ENCODE results near the gene CAPNS1. TPM values are rescaled to one million over a fixed set of nuclear protein-coding genes. Genes with fewer than 3 reads are reported as not detected.
"Not testable (repeated sequence)": the region's sequence is repeated elsewhere in the genome, so short reads cannot be mapped to it uniquely, and the experiment has no call there.

Gene CAPNS1
- total RNA-seq, 4 donors from 2014 or later: 153 to 179 (median 166) TPM

DNA sequence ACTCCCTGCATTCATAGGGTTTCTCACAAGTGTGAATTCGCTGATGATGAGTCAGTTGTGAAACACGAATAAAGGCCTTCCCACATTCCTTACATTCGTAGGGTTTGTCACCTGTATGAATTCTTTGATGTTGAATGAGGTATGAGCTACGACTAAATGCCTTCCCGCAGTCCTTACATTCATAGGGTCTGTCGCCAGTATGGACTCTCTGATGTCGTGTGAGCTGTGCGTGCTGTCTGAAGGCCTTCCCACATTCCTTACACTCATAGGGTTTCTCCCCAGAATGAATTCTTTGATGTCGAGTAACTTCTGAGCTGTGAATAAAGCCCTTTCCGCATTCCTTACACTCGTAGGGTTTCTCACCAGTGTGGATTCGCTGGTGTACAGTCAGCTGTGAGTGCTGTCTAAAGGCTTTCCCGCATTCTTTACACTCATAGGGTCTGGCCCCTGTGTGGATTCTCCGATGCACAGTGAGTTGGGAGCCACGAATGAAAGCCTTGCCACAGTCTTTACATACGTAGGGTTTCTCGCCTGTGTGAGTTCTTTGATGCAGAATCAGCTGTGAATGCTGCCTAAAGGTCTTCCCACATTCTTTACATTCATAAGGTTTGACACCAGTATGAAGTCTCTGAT lies 42.9 kb downstream of the CAPNS1 start:
- WGBS, 2 donors: 87 to 89% methylated on average over 17 of the region's 17 CpGs
- peaks cover 10 to 14% of the 10 kb centered on the region in 2 donors for H3K36me3 ChIP-seq
- TF ChIP-seq POLR2A (IDR thresholded peaks at IDR 0.05): no peak
- TF ChIP-seq, protein P1, sequence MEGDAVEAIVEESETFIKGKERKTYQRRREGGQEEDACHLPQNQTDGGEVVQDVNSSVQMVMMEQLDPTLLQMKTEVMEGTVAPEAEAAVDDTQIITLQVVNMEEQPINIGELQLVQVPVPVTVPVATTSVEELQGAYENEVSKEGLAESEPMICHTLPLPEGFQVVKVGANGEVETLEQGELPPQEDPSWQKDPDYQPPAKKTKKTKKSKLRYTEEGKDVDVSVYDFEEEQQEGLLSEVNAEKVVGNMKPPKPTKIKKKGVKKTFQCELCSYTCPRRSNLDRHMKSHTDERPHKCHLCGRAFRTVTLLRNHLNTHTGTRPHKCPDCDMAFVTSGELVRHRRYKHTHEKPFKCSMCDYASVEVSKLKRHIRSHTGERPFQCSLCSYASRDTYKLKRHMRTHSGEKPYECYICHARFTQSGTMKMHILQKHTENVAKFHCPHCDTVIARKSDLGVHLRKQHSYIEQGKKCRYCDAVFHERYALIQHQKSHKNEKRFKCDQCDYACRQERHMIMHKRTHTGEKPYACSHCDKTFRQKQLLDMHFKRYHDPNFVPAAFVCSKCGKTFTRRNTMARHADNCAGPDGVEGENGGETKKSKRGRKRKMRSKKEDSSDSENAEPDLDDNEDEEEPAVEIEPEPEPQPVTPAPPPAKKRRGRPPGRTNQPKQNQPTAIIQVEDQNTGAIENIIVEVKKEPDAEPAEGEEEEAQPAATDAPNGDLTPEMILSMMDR (IDR thresholded peaks at IDR 0.05): no peak
- H3K4me1 ChIP-seq: no peaks in the 10 kb centered on the region
- H3K9me3 ChIP-seq: no peaks in the 10 kb centered on the region
- no peaks in the 10 kb centered on the region for H3K27me3 ChIP-seq
- no peak overlapping the region for H3K27ac ChIP-seq
- intact Hi-C loops (cut with DNase I): no loop called here
- no peak overlapping the region for H3K4me3 ChIP-seq (replicated peaks in 1 of 3)
- no peak for DNase-seq

DNA sequence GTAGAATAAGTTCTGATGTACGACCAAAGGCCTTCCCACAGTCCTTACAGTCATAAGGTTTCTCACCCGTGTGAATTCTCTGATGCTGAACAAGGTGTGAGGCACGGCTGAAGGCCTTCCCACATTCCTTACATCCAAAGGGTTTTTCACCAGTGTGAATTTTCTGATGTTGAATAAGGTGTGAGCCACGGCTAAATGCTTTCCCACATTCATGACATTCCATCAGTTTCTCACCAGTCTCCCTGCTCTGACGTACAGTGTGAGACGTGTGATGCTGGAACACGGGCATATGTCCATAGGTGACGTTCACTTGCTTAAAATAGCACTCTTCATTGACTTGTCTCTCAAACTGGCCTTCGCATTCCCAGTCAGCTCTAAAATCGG lies 43.4 kb downstream of the CAPNS1 start:
- H3K4me3 ChIP-seq (replicated peaks in 1 of 3): no peak overlapping the region
- H3K9me3 ChIP-seq: no peaks in the 10 kb centered on the region
- peaks cover 10 to 14% of the 10 kb centered on the region in 2 donors for H3K36me3 ChIP-seq
- DNase-seq: no peak
- no peaks in the 10 kb centered on the region for H3K4me1 ChIP-seq
- TF ChIP-seq POLR2A (IDR thresholded peaks at IDR 0.05): no peak
- TF ChIP-seq, protein P1 (IDR thresholded peaks at IDR 0.05): no peak
- no peaks in the 10 kb centered on the region for H3K27me3 ChIP-seq
- 88 to 90% methylated on average over 10 of the region's 10 CpGs for WGBS, 2 donors
- intact Hi-C loops (cut with DNase I): no loop called here
- no peak overlapping the region for H3K27ac ChIP-seq

DNA sequence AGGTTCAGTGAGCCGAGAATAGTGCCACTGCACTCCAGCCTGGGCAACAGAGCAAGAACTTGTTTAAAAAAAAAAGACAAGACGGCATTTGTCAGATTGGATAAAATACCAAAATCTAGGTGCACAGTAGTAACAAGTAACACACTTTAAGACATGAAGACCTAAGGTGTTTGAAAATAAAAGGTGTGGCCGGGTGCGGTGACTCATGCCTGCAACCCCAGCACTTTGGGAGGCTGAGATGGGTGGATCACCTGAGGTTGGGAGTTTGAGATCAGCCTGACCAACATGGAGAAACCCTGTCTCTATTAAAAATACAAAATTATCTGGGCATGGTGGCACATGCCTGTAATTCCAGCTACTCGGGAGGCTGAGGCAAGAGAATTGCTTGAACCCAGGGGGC lies 46.9 kb downstream of the CAPNS1 start:
- H3K4me3 ChIP-seq (replicated peaks in 1 of 3); DNase-seq; H3K27me3 ChIP-seq; H3K9me3 ChIP-seq; H3K4me1 ChIP-seq; intact Hi-C loops (cut with DNase I); H3K27ac ChIP-seq: not testable (repeated sequence)
- 94 to 95% methylated on average over 5 of the region's 5 CpGs for WGBS, 2 donors
- H3K36me3 ChIP-seq: peaks cover 10 to 14% of the 10 kb centered on the region in 2 donors

DNA sequence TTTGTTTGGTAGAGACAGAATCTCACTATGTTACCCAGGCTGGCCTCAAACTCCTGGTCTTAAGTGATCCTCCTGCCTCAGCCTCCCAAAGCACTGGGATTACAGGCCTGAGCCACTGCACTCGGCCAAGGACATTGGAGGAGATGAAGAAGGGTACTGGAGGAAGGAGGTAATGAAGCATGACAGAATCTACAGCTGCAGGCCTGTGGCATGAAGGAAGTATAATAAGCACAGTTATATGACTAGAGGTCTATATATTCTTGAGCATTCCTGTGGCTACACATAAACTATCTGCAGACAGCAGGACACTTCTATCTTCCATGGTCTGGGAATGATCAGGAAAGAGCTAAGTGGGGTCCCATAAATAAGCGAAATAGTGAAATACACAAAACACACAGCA lies 56.4 kb downstream of the CAPNS1 start:
- Histone ChIP-seq H3K4me3 (replicated peaks in 1 of 3) (no peak overlapping the region), H3K27ac (no peak overlapping the region), H3K27me3 (no peaks in the 10 kb centered on the region), H3K4me1 (no peaks in the 10 kb centered on the region), H3K36me3 (peaks cover 12 to 13% of the 10 kb centered on the region in 2 donors), H3K9me3 (no peaks in the 10 kb centered on the region)
- intact Hi-C loops (cut with DNase I): no loop called here
- DNase-seq: no peak
- TF ChIP-seq, protein P1 (IDR thresholded peaks at IDR 0.05): no peak
- TF ChIP-seq POLR2A (IDR thresholded peaks at IDR 0.05): no peak
- WGBS, 2 donors: 92% methylated on average over 2 of the region's 2 CpGs

DNA sequence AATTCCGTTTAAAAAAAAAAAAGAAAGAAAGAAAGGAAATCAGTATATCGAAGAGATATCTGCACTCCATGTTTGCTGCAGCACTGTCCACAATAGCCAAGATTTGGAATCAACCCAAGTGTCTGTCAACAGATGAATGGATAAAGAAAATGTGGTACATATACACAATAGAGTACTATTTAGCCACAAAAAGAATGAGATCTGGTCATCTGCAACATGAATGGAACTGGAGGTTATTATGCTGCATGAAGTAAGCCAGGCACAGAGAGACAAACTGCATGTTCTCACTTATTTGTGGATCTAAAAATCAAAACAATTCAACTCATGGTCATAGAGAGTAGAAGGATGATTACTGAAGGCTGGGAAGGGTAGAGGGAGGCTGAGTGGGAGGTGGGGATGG lies 58.3 kb downstream of the CAPNS1 start:
- intact Hi-C loops (cut with DNase I): no loop called here
- no peak for DNase-seq
- no peaks in the 10 kb centered on the region for H3K9me3 ChIP-seq

More for the DNA sequence above, 58.3 kb downstream of the CAPNS1 start:
- Histone ChIP-seq H3K4me3 (replicated peaks in 1 of 3) (no peak overlapping the region), H3K4me1 (no peaks in the 10 kb centered on the region), H3K36me3 (peaks cover 12 to 13% of the 10 kb centered on the region in 2 donors), H3K27me3 (no peaks in the 10 kb centered on the region), H3K27ac (no peak overlapping the region)
- TF ChIP-seq POLR2A (IDR thresholded peaks at IDR 0.05): no peak
- TF ChIP-seq, protein P1 (IDR thresholded peaks at IDR 0.05): no peak
- 85 to 100% methylated on average over 2 of the region's 2 CpGs for WGBS, 2 donors

Other genes with a start within 250 kb of the CAPNS1 start
- gene NFKBID, start 239.5 kb upstream of the CAPNS1 start, total RNA-seq: 10 to 100 TPM in 3 of 4 donors, 1 to 10 TPM in 1; 7.0 to 56.7 (median 16.9) TPM
- 1 to 10 TPM in 2 of 4 donors, not detected in 2; 1.4 to 4.4 TPM for gene HCST, start 237.5 kb upstream of the CAPNS1 start, total RNA-seq
- gene TYROBP, start 231.8 kb upstream of the CAPNS1 start, total RNA-seq: 10 to 100 TPM; 10.1 to 80.4 (median 27.5) TPM
- gene LRFN3, start 203.7 kb upstream of the CAPNS1 start, total RNA-seq: 10 to 100 TPM in 3 of 4 donors, 1 to 10 TPM in 1; 7.1 to 15.5 (median 11.1) TPM
- gene SDHAF1, start 144.9 kb upstream of the CAPNS1 start, total RNA-seq: 10 to 100 TPM; 51.4 to 96.8 (median 66.7) TPM
- gene SYNE4, start 131.3 kb upstream of the CAPNS1 start, total RNA-seq: 10 to 100 TPM in 3 of 4 donors, 1 to 10 TPM in 1; 9.7 to 15.4 (median 12.6) TPM
- gene ALKBH6, start 125.9 kb upstream of the CAPNS1 start, total RNA-seq: 10 to 100 TPM; 15.4 to 60.9 (median 32.0) TPM
- 1 to 10 TPM; 1.9 to 3.8 (median 2.9) TPM for gene CLIP3, start 107.2 kb upstream of the CAPNS1 start, total RNA-seq
- gene THAP8, start 85.8 kb upstream of the CAPNS1 start, total RNA-seq: 10 to 100 TPM in 2 of 4 donors, 1 to 10 TPM in 2; 5.0 to 14.2 (median 10.1) TPM
- gene WDR62, start 85.2 kb upstream of the CAPNS1 start, total RNA-seq: 1 to 10 TPM in 1 of 4 donors, under 1 TPM in 3; 0.78 to 1.8 (median 0.84) TPM
- gene OVOL3, start 28.9 kb upstream of the CAPNS1 start, total RNA-seq: not detected
- 100 to 1,000 TPM in 1 of 4 donors, 10 to 100 TPM in 3; 53.7 to 101 (median 76.9) TPM for gene POLR2I, start 25.2 kb upstream of the CAPNS1 start, total RNA-seq
- 100 to 1,000 TPM in 2 of 4 donors, 10 to 100 TPM in 2; 57.2 to 143 (median 104) TPM for gene TBCB, start 24.6 kb upstream of the CAPNS1 start, total RNA-seq
- 10 to 100 TPM in 3 of 4 donors, 1 to 10 TPM in 1; 8.0 to 36.7 (median 21.2) TPM for gene COX7A1, start 12.4 kb downstream of the CAPNS1 start, total RNA-seq
- 10 to 100 TPM in 1 of 4 donors, 1 to 10 TPM in 3; 7.2 to 13.1 (median 7.4) TPM for gene ZNF565, start 74.6 kb downstream of the CAPNS1 start, total RNA-seq
- 100 to 1,000 TPM in 1 of 4 donors, 10 to 100 TPM in 3; 69.6 to 127 (median 79.7) TPM for gene ZNF146, start 75.0 kb downstream of the CAPNS1 start, total RNA-seq
- gene ZFP14, start 239.1 kb downstream of the CAPNS1 start, total RNA-seq: 10 to 100 TPM in 2 of 4 donors, 1 to 10 TPM in 2; 8.6 to 14.9 (median 10.5) TPM

Data from thyroid gland (tissue), 4 donors.